ENCODE data around the gene VAV2.
A peak's percentile ranks its signal among the peaks of the same experiment; 100 is the strongest.

The VAV2 gene, protein sequence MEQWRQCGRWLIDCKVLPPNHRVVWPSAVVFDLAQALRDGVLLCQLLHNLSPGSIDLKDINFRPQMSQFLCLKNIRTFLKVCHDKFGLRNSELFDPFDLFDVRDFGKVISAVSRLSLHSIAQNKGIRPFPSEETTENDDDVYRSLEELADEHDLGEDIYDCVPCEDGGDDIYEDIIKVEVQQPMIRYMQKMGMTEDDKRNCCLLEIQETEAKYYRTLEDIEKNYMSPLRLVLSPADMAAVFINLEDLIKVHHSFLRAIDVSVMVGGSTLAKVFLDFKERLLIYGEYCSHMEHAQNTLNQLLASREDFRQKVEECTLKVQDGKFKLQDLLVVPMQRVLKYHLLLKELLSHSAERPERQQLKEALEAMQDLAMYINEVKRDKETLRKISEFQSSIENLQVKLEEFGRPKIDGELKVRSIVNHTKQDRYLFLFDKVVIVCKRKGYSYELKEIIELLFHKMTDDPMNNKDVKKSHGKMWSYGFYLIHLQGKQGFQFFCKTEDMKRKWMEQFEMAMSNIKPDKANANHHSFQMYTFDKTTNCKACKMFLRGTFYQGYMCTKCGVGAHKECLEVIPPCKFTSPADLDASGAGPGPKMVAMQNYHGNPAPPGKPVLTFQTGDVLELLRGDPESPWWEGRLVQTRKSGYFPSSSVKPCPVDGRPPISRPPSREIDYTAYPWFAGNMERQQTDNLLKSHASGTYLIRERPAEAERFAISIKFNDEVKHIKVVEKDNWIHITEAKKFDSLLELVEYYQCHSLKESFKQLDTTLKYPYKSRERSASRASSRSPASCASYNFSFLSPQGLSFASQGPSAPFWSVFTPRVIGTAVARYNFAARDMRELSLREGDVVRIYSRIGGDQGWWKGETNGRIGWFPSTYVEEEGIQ

GRCh38 chr9:133991964-133992779 is at the start of gene VAV2:
TSS of gene VAV2 (minus strand) at chr9:133992324. CDS start at chr9:133992278, 46 bp downstream.
- DNase-seq (ENCODE audit: low read depth in 2 of 2), result peak; percentile 19 to 38

DNA sequence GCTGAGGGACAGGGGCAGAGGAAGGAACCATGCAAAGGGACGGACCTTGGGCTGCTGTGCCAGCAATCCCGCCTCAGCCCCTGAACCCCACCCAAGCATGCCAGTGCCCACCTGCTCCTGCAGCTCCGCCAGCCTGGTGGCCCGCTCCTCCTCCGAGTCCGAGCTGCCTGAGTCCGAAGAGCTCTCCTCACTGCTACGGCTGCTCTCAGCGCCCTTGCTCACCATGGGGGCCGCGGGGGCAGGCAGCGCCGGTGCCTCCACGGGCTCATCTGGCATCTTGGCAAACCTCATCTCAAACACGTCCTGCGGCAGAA is 49.5 kb upstream of the VAV2 start:
- DNase-seq (ENCODE audit: low read depth in 2 of 2), result no peak

DNA sequence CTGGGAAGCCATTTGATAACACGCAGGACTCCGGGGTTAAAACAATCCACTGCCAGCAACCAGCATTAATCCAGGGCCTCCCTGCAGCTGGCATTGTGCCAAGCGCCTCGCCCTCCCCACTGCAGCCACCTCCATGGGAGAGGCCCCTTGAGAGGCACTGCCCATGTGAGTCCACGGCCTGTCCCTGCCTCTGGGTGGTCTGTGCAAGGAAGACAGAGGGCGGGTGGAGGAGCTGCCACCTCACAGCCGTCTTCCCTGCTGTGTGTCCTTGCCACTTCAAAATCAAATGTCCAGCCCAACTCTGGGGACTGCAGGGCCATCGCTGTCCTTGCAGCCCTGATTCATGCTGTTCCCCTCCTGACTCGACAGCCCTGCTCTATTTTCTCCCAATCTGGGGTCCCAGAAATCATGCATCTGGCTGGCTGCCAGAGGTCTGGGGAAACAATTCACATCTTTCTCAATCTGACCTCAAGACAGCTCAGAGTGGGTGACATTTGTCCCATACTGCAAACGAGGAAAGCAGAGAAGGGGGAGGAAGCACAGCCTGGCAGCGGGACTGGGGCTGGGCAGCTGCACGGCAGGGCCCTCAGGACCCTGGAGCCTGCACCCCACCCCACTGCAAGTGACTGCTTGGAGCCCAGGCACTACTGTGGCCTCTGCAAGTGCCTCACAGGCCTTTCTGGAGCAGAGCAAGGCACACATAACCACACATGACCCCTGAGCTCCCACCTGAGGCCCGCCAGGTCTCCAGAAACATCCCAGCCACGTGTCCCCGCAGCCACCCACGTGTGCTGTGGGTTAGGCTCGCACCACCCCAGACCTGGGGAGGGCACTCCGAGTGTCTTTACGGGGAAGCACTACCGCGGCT is 48.9 kb upstream of the VAV2 start:
- no peak for DNase-seq (ENCODE audit: low read depth in 2 of 2)

DNA sequence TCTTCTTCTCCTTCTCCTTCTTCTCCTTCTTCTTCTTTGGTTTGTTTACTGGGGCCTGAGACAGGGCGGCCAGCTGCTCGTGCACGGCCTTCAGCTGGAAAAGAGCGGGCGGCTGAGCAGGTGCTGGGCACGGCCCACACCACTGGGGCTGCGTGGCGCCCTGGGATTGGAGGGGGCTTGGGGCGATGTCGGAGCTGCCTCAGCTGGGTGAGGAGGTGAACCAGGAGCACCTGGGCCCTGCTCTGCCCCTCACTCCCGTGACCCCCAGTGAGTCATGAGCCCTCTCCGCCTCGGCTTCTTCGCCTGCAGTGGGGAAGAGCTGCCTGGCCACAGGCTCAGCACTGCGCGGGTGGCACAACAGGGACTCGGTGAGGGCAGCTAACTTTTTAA is 48.0 kb upstream of the VAV2 start:
- no peak for DNase-seq (ENCODE audit: low read depth in 2 of 2)

GRCh38 chr9:134039386-134040175 is 47.5 kb upstream of the VAV2 start:
- no peak for DNase-seq (ENCODE audit: low read depth in 2 of 2)

DNA sequence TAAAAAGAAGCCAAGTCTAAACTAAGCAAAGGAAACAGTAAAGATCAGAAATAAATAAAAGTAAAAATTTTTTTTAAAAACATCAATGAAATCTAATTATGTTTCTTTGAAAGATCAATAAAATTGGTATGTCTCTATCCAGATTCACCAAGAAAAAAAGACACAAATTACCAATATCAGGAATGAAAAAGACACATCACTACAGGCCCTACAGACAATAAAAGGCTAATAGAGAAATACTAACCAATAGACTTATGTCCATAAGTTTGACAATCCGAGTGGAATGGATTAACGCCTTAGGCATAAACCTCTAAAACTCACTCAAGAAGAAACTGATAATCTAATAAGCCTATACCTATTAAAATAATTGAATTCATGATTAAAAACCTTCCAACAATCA is 45.5 kb upstream of the VAV2 start:
- DNase-seq (ENCODE audit: low read depth in 2 of 2), result no peak

GRCh38 chr9:134036130-134036529 is 44.0 kb upstream of the VAV2 start:
- no peak for DNase-seq (ENCODE audit: low read depth in 2 of 2)

DNA sequence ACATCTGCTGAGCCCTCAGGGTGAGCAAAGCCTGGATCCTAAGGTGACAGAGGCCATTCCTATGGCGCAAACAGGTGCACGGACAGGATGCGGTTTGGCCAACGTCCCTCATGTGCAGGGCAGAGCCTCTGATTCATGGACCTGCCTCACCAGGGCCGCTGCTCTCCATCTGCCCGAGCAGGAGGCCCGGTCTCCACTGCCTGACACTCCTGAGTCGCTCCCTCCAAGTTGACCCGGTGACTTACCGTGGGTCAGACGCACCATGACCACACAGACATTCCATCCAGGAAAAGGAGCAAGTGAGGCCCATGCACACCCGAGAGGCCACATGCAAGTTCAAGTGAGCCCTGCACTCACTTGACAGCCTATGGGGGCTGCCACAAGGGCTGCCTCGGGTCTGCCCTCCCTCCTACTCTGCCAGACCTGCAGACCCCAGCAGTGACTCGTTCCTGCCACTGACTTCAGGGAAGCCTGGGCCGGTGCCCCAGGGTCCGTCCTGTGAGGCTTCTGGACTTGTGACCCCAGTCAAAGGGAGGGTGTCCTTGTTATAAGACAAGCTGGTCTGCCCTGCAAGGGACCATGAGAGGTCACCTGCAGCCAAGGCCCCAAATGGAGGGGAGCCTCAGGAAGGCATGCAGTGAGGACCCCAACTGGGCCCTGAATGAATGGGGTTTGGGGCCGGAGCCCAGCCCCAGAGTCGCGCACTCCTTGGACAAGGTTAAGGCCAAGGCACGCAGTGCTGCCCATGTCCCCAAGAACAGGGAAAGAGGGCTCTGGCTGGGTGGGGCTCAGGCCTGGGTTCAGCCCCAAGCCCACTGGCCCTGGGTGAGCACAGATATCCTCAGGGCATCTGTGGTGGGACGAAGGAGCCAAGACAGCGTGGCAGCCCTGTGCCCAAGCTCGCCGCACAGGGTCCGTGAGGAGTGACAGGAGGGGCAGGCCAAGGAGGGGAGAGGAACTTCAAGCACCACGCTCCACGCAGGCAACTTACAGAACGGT is 43.2 kb upstream of the VAV2 start:
- DNase-seq (ENCODE audit: low read depth in 2 of 2), result no peak

GRCh38 chr9:134034215-134035040 is 42.3 kb upstream of the VAV2 start:
- DNase-seq (ENCODE audit: low read depth in 2 of 2), result no peak

DNA sequence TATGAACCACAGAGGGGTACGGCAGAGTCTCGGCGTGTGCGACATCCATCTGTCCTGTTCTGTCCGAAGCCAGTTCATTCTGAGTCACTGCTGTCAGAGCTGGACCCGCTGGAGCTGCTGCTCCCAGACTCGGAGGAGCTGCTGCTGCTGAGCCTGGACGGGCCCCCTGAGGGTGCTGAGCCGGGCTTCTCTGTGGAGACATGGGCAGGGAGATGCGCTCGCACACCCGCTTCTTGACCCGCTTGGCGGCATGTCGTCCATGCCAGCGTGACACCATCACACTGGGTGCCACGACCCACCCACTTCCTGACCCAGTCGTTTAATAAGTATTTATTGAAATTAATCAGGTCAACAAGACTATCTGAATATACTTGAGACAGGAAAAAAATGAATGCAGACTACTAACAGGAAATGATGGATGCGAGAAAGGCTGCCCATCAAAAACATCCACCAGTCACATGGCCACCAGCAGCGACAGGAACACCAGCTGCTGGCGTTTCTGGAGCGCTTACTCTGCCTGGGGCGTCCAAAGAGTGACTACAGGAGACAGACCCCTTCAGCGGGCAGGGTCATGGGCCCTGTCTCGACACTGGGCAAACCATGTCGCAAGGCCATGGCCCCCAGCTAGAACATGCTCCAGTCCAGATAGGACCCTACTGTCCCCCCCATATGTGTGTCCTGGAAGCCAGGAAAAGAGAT is 41.5 kb upstream of the VAV2 start:
- no peak for DNase-seq (ENCODE audit: low read depth in 2 of 2)

- DNase-seq (ENCODE audit: low read depth in 2 of 2), result no peak
Observed at GRCh38 chr9:134032456-134033222, 40.5 kb upstream of the VAV2 start.

- DNase-seq (ENCODE audit: low read depth in 2 of 2), result no peak
Observed at GRCh38 chr9:134031783-134032182, 39.7 kb upstream of the VAV2 start.

DNA sequence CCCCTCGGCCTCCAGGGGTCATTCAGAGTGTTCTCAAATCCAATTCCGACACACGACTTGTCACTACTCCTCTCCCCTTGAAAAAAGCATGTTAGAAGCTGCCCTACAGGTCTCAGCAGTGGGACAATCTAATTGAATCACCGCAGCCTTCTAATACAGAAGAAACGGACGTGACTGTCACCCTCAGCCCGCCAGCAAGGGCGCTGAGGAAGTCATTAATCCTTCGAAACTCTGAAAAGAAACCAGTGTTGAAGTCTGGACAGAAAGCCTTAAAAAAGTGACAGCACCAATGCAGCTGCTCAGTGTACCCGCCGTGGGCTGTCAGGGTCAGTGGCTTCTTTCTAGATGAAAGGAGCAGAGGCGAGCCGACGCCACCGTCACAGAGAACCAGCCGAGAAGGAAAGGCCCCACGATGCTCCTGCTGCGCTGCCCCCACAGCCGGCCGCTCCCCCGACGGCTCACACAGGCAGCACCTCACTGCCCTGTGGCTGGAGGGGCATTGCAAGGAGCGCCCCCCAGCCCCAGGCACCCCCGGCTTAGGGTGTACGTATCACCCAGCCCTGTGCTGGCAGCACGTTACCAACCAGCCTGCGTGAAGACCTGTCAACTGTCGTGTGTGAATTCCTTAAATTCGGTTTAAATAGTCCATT is 38.8 kb upstream of the VAV2 start:
- DNase-seq (ENCODE audit: low read depth in 2 of 2), result no peak

DNA sequence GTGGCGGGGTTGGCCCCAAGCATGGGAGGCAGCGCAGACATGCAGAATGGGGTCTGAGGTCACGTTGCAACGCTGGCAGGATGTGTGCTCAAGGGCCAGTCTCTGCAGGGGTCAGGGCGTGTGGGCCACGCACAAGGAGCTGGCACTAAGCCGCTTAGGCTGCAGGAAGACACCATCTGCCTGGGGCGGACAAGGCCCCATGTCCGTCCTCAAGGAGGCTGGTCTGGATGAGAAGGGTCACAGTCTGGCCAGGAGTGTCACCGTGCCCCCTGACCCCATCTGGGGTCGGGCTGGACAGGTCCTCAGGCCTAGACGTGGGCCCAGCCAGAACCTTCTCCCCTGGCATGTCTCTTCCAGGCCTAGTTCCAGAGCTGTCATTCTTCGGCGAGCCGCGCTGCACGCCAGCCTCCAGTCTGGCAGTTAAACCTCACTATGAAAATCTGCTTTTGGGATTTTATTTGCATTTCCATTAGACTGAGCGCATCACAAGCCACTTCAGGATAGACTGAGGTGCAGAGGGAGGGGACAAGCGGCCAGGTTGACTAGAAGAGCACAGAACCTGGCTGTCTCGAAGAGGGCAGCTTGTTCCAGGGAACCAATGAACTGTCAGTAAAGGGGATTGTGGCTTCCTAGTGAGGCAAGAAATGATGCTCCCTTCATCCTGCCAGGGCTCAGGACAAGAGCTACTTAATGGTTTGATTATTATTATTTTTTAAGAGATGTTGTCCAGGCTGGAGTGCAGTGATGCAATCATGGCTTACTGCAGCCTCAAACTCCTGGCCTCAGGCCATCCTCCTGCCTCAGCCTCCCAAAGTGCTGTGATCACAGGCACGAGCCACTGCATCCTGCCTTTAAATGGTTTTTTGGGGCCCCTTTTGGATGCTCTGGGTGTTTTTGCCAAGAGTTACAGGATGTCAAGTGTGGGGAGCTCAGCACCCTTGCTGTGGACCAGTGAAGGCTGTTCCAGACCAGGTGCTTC is 37.4 kb upstream of the VAV2 start:
- no peak for DNase-seq (ENCODE audit: low read depth in 2 of 2)

DNA sequence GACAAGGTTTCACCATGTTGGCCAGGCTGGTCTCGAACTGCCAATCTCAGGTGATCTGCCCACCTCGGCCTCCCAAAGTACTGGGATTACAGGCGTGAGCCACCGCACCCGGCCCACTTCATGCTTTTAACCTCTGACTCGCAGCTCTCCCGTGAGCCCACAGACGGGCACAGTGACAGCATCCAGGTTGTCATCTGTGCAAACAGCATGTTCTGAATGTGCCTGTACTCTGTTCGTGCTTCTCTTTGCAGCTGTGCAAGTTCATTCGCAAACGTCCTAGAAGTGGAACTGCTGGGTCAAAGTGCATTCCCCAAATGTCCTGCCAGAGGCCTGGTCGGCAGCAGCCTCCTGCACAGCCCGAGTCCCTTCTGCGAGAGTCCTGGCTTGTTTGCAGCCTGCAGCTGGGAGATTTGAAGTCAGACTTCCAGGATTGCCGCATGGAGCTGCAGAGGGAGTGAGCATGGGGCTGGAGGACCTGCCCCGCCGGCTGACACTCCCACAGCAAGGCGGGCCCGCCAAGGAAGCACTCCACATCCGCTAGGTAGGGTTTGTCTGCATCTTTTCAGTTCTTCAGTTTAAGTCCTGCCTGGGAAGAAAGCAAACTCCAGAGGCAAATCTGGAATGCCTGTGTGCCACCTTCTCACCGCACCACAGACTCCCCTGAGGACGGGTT is 36.6 kb upstream of the VAV2 start:
- no peak for DNase-seq (ENCODE audit: low read depth in 2 of 2)
